Measurements from ENCODE around the gene RPA1. TPM values are rescaled to one million over a fixed set of nuclear protein-coding genes. Genes with fewer than 3 reads are reported as not detected.

Gene RPA1
- total RNA-seq, 2 experiments from 2014 or later: 189 to 197 TPM

DNA sequence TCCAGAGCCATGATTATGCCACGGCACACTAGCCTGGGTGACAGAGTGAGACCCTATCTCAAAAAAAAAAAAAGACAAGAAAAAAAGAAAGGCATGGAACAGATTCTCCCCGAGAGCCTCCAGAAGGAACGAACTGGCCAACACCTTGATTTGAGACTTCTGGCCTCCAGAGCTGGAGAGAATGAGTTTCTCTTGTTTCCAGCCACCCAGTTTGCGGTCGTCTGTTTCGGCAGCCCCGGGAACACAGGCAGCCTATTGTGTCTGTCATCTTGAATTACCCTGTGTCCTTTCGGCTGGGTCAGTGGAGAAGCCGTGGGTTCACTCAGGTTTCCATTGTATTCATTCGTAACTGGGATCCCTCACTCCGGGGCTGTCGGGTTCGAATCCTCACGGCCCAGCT is 83.9 kb downstream of the RPA1 start:
- ATAC-seq (no peak), DNase-seq (no peak)
- CTCF ChIA-PET: no interaction called here
- TF ChIP-seq, protein P1, sequence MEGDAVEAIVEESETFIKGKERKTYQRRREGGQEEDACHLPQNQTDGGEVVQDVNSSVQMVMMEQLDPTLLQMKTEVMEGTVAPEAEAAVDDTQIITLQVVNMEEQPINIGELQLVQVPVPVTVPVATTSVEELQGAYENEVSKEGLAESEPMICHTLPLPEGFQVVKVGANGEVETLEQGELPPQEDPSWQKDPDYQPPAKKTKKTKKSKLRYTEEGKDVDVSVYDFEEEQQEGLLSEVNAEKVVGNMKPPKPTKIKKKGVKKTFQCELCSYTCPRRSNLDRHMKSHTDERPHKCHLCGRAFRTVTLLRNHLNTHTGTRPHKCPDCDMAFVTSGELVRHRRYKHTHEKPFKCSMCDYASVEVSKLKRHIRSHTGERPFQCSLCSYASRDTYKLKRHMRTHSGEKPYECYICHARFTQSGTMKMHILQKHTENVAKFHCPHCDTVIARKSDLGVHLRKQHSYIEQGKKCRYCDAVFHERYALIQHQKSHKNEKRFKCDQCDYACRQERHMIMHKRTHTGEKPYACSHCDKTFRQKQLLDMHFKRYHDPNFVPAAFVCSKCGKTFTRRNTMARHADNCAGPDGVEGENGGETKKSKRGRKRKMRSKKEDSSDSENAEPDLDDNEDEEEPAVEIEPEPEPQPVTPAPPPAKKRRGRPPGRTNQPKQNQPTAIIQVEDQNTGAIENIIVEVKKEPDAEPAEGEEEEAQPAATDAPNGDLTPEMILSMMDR (IDR thresholded peaks at IDR 0.05): no peak
- intact Hi-C loops (cut with micrococcal nuclease): no loop called here
- Mint-ChIP-seq H3K9me3 (no peaks in the 10 kb centered on the region), H3K27ac (no peak overlapping the region), H3K4me3 (no peak overlapping the region), H3K4me1 (ENCODE audit: low read depth) (peaks cover 4% of the 10 kb centered on the region), H3K27me3 (peaks cover 21% of the 10 kb centered on the region), H3K36me3 (ENCODE audit: low read depth) (no peaks in the 10 kb centered on the region)
- POLR2A ChIA-PET: no interaction called here

DNA sequence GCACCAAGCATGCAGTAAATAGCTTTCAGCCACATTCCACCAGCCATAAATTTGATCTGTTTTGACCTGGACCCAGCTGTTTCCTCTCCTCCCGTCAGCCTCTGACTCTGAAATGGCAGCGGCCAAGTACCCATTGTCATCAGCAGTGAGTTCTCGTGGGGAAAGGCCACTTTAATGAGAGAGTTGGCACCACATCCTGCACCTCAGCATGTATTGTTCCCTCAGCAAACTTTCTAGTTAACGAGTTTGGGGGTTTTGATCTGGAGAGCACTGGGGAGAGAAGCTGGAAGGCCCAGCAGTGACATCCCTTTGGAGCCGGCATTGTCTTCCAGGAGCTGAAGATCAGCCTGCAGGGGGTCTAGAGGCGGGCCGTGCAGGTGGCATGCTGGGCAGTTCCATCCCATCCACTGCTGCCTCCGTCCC is 84.9 kb downstream of the RPA1 start:
- TF ChIP-seq, protein P1 (IDR thresholded peaks at IDR 0.05): no peak
- peaks cover 14% of the 10 kb centered on the region for H3K27me3 Mint-ChIP-seq
- H3K9me3 Mint-ChIP-seq: no peaks in the 10 kb centered on the region
- no peaks in the 10 kb centered on the region for H3K4me1 Mint-ChIP-seq (ENCODE audit: low read depth)
- intact Hi-C loops (cut with micrococcal nuclease): no loop called here
- ChIA-PET CTCF (interaction anchor here (1.0 kb wide), 1 partner anchor 18 kb away, joined by 3 read pairs; no protein-coding TSS in a partner anchor), POLR2A (no interaction called here)
- ATAC-seq: no peak
- H3K36me3 Mint-ChIP-seq (ENCODE audit: low read depth): no peaks in the 10 kb centered on the region
- peak; percentile 10 for DNase-seq
- no peak overlapping the region for H3K4me3 Mint-ChIP-seq
- H3K27ac Mint-ChIP-seq: no peak overlapping the region

DNA sequence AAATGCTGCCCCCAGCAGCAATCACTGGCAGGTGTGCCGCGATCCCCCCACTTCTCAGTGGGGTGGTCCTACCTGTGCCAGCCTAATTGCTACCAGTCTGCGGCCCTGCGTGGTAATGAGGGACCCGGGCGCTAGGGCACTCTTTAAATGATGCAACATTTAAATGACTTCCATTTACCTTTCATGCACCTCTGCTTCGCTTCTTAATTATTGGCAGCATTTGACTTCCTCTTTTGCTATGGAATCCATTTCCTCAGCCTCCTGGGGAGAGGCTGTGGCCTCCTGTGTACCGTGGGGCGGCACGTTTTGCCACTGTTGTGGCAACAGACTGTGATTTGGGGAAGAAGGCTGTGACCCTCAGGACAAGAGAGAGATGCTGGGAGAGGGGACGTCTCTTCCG is 86.1 kb downstream of the RPA1 start:
- DNase-seq (no peak), ATAC-seq (no peak)
- TF ChIP-seq, protein P1 (IDR thresholded peaks at IDR 0.05): no peak
- no peak overlapping the region for H3K27ac Mint-ChIP-seq
- H3K4me1 Mint-ChIP-seq (ENCODE audit: low read depth): no peaks in the 10 kb centered on the region
- peaks cover 10% of the 10 kb centered on the region for H3K27me3 Mint-ChIP-seq
- H3K4me3 Mint-ChIP-seq: no peak overlapping the region
- ChIA-PET CTCF (interaction anchor here (0.6 to 1.2 kb wide), 2 partner anchors 11 to 1530 kb away, joined by 3 read pairs; no protein-coding TSS in a partner anchor), POLR2A (no interaction called here)
- H3K9me3 Mint-ChIP-seq: no peaks in the 10 kb centered on the region
- H3K36me3 Mint-ChIP-seq (ENCODE audit: low read depth): no peaks in the 10 kb centered on the region
- intact Hi-C loops (cut with micrococcal nuclease): no loop called here

DNA sequence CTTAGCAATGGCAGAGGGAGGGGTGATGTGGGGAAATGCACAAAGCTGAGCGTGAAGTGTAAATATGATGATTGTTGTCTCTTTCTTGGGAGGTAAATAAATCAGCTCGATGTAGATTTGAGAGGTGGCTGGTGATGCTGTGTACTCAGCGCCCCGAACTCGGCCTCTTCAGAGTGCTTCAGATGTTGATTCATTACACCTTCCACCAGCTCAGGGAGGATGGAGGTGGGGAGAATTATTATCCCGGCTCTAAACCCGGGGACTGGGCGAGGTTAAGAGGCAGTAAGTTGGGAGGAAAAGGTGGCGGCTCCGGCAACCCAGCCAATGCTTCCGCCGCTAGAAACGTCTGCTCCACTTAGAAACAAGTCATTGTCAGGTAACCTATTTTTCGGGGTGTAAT is 86.5 kb downstream of the RPA1 start:
- Mint-ChIP-seq H3K4me3 (no peak overlapping the region), H3K27ac (no peak overlapping the region), H3K4me1 (ENCODE audit: low read depth) (no peaks in the 10 kb centered on the region), H3K9me3 (no peaks in the 10 kb centered on the region), H3K27me3 (peaks cover 10% of the 10 kb centered on the region), H3K36me3 (ENCODE audit: low read depth) (no peaks in the 10 kb centered on the region)
- no peak for ATAC-seq
- intact Hi-C loops (cut with micrococcal nuclease): no loop called here
- DNase-seq: no peak
- POLR2A ChIA-PET: no interaction called here
- CTCF ChIA-PET: interaction anchor here (1.2 kb wide), 1 partner anchor 11 kb away, joined by 3 read pairs; no protein-coding TSS in a partner anchor
- TF ChIP-seq, protein P1 (IDR thresholded peaks at IDR 0.05): no peak

DNA sequence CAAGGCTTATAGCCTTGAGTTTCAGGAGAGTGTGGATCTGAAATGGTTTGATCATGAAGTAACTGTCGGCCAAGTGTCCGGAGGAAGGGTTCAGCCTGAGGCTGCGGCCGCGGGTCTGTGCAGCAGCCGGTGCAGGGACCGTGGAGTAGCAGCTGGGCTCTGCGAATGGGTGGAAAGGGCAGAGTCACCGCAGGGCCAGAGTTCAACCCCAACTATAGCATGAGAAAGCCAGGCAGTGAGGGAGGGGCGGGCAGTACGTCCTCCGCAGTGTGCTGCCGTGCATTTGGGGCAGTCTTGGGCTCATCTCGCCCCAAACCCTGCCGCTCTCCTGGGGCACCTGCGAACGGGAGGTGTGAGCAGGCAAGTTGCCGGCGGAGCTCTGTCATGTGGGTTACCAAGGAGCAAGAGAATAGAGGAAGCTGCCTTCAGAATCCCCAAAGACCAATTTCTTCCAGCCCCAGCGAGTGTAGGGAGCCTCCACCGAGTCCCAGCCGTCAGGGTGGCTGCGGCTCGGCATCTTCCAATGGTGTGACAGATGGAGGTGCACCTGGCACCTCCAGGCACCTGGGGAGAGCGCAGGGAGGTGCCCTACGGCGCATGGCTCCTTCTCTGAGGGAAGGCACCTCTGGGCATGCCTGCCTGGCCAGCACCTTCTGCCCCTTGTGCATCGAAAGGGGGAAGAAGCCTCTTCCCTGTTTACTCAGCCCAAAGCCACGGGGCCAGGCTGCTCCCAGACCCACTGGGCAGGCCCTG is 87.3 kb downstream of the RPA1 start:
- TF ChIP-seq, protein P1 (IDR thresholded peaks at IDR 0.05): no peak
- no peak overlapping the region for H3K4me3 Mint-ChIP-seq
- H3K27ac Mint-ChIP-seq: no peak overlapping the region
- POLR2A ChIA-PET: no interaction called here
- H3K27me3 Mint-ChIP-seq: peaks cover 7% of the 10 kb centered on the region
- CTCF ChIA-PET: interaction anchor here (1.2 kb wide), 1 partner anchor 12 kb away, joined by 3 read pairs; no protein-coding TSS in a partner anchor
- no peak for DNase-seq
- no peaks in the 10 kb centered on the region for H3K9me3 Mint-ChIP-seq
- intact Hi-C loops (cut with micrococcal nuclease): no loop called here
- no peaks in the 10 kb centered on the region for H3K36me3 Mint-ChIP-seq (ENCODE audit: low read depth)
- H3K4me1 Mint-ChIP-seq (ENCODE audit: low read depth): no peaks in the 10 kb centered on the region
- no peak for ATAC-seq

Measured in activated CD8-positive, alpha-beta T cell treated with anti-CD3 and anti-CD28 coated beads for 36 hours (primary cell).